ENCODE data around the gene YWHAQ. TPM values are rescaled to one million over a fixed set of nuclear protein-coding genes. Genes with fewer than 3 reads are reported as not detected.
A peak's percentile ranks its signal among the peaks of the same experiment; 100 is the strongest.

Gene YWHAQ
- total and polyA plus RNA-seq, 2 of the 4 experiments (the other 2 are of a cell fraction): 196 to 255 TPM

GRCh38 chr2:9664365-9664764, 33.6 kb upstream of the YWHAQ start:
- Histone ChIP-seq H3K18ac (ENCODE audit: low read depth, low read length) (no peak overlapping the region), H3K9me3 (ENCODE audit: control insufficient read depth, insufficient read depth, low read length) (no peaks in the 10 kb centered on the region), H4K5ac (ENCODE audit: low read depth, low read length) (no peak overlapping the region), H3K9me1 (ENCODE audit: insufficient read depth, low read length) (peaks cover 14% of the 10 kb centered on the region), H3K36me3 (ENCODE audit: control insufficient read depth, insufficient read depth, low read length) (no peaks in the 10 kb centered on the region), H3K79me1 (ENCODE audit: low read depth in 1 of 2, low read length in 2 of 2) (peaks cover 0 to 3% of the 10 kb centered on the region in 2 experiments; a peak in 1 of 4 replicates), H3K14ac (replicated peaks; ENCODE audit: low read depth, low read length) (no peak overlapping the region), H2AK9ac (replicated peaks; ENCODE audit: low read depth, low read length, poor library complexity) (no peak overlapping the region), H3K4ac (ENCODE audit: low read depth, low read length) (0 out of 2 replicates have a peak overlapping the region, but pooled peaks have one; percentile 33), H2AFZ (replicated peaks; ENCODE audit: low read length, poor library complexity) (no peak overlapping the region), H2BK5ac (ENCODE audit: low read depth, low read length, poor library complexity, severe bottlenecking) (no peak overlapping the region), H3K27ac (ENCODE audit: insufficient read depth, low read length) (no peak overlapping the region), H4K20me1 (ENCODE audit: insufficient read depth, low read length) (no peaks in the 10 kb centered on the region), H2BK20ac (ENCODE audit: low read depth, low read length) (peak overlapping the region; percentile 52; the same call in 1 of the 2 replicates), H3K56ac (ENCODE audit: extremely low read depth, insufficient read depth, low read length) (no peak overlapping the region), H2BK15ac (ENCODE audit: low read depth, low read length) (peak overlapping the region; percentile 47; the same call in 2 of the 3 replicates), H2BK120ac (ENCODE audit: low read depth, low read length) (peak overlapping the region; percentile 49), H3K4me2 (ENCODE audit: low read depth, low read length) (no peak overlapping the region), H4K91ac (ENCODE audit: insufficient read depth, low read depth, low read length) (peak overlapping the region; percentile 3; the same call in 1 of the 2 replicates), H3K4me1 (ENCODE audit: control insufficient read depth, insufficient read depth, low read length) (peaks cover 16% of the 10 kb centered on the region), H3K4me3 (ENCODE audit: insufficient read depth, low read depth, low read length) (no peak overlapping the region), H3K9ac (ENCODE audit: low read depth, low read length) (no peak overlapping the region), H2AK5ac (ENCODE audit: low read depth, low read length) (peak overlapping the region; percentile 80), H3K23ac (ENCODE audit: low read depth, low read length) (no peak overlapping the region), H4K8ac (ENCODE audit: low read depth in 2 of 2, low read length in 2 of 2) (no peak overlapping the region), H3K27me3 (ENCODE audit: control insufficient read depth, insufficient read depth, low read length) (no peaks in the 10 kb centered on the region)
- no TSS peak for BruUV-seq (replicated peaks)
- ChIA-PET POLR2A (ENCODE audit: unreplicated experiment) (no interaction called here), CTCF (no interaction called here)
- dilution Hi-C loops (cut with HindIII; ENCODE audit: low sequenced_read_pairs, unreplicated experiment) (no loop called here), intact Hi-C loops (cut with micrococcal nuclease) (no loop called here), in situ Hi-C loops (cut with MboI; ENCODE audit: low sequenced_read_pairs) (no loop called here)
- no CpG with 5 or more reads among the region's 3 CpGs for WGBS, 2 experiments (ENCODE audit: extremely low coverage in 2 of 2, insufficient read length in 1 of 2)
- ATAC-seq (ENCODE audit: low read depth) (no peak), DNase-seq (no peak)
- TF ChIP-seq FOS (IDR thresholded peaks at IDR 0.05; ENCODE audit: low read depth, low read length) (no peak), RFX5 (IDR thresholded peaks at IDR 0.05; ENCODE audit: low read depth, low read length) (no peak), NFE2L2 (IDR thresholded peaks at IDR 0.05; ENCODE audit: low read depth, low read length) (no peak), CTCF (conservative IDR thresholded peaks at IDR 0.05; ENCODE audit: low read depth, low read length) (no peak), RCOR1 (IDR thresholded peaks at IDR 0.05; ENCODE audit: insufficient replicate concordance, low read length) (no peak), CEBPB (IDR thresholded peaks at IDR 0.05; ENCODE audit: low read depth, low read length) (no peak), POLR2A (IDR thresholded peaks at IDR 0.05; ENCODE audit: low read depth, low read length) (no peak), BHLHE40 (IDR thresholded peaks at IDR 0.05; ENCODE audit: low read depth, low read length) (no peak), USF2 (IDR thresholded peaks at IDR 0.05; ENCODE audit: low read depth, low read length) (no peak), SMC3 (IDR thresholded peaks at IDR 0.05; ENCODE audit: low read depth, low read length) (no peak), CHD1 (IDR thresholded peaks at IDR 0.05; ENCODE audit: low read depth, low read length) (no peak), RAD21 (IDR thresholded peaks at IDR 0.05; ENCODE audit: low read length) (no peak), MXI1 (IDR thresholded peaks at IDR 0.05; ENCODE audit: borderline replicate concordance, low read depth, low read length) (no peak), MAZ (IDR thresholded peaks at IDR 0.05; ENCODE audit: borderline replicate concordance, low read depth, low read length) (no peak), MAFK (IDR thresholded peaks at IDR 0.05; ENCODE audit: low read depth, low read length) (no peak)
